SK-N-SH (cell line): ENCODE results near the gene DCX. TPM values are rescaled to one million over a fixed set of nuclear protein-coding genes. Genes with fewer than 3 reads are reported as not detected.

Experiments used
- CTCF ChIA-PET: fragments of 300-600, 350-600 bp; formaldehyde crosslinking; extraction: SDS; loops from one replicate; lab custom pipeline; 2021; lab: Yijun Ruan, JAX
- POLR2A ChIA-PET: fragments of 350-600 bp; sonication (Branson Sonifier 250); formaldehyde crosslinking; extraction: SDS; loops from one replicate; lab custom pipeline; 2020; ENCODE audit warnings: antibody characterized with exemption, inconsistent platforms; lab: Yijun Ruan, JAX
- DNase-seq: peaks from one replicate; pipeline ENCODE4 v3.0.0; 2012
- H2AFZ ChIP-seq: fragments of 200-600 bp; sonication (generic); 2 replicates; pipeline ENCODE4 v1.8.1; 2016; ENCODE audit warnings: antibody characterized with exemption, mild to moderate bottlenecking, low read depth
- H3F3A ChIP-seq: fragments of 200-600 bp; sonication (generic); replicated peaks from 2 replicates; pipeline ENCODE3; 2016; ENCODE audit warnings: antibody characterized with exemption, mild to moderate bottlenecking; ENCODE audit not compliant: insufficient read depth
- H3K27ac ChIP-seq, 2 experiments: fragments of 200-500 bp in 1 of 2; fragments of 200-600 bp in 1 of 2; sonication (Bioruptor generic) in 1 of 2; sonication (generic), shearing (Covaris generic) in 1 of 2; 2 replicates each; pipeline versions ENCODE4 v1.5.1 to v1.6.1; 2014 to 2016; ENCODE audit warnings: low read depth in 2 of 2, inconsistent platforms in 1 of 2, low read length in 1 of 2, mild to moderate bottlenecking in 1 of 2, mixed read lengths in 1 of 2
- H3K27me3 ChIP-seq: fragments of 200-600 bp; sonication (generic), shearing (Covaris generic); 2 replicates; pipeline ENCODE4 v1.6.1; 2016; ENCODE audit warnings: mixed run types; ENCODE audit not compliant: insufficient read depth
- H3K36me3 ChIP-seq, 2 experiments: fragments of 200-500 bp in 1 of 2; fragments of 200-600 bp in 1 of 2; sonication (Bioruptor generic) in 1 of 2; sonication (generic) in 1 of 2; replicated peaks in 1 of 2; 2 replicates each; pipeline versions ENCODE3 to v1.5.1; 2014 to 2016; ENCODE audit warnings: low read length in 1 of 2, mild to moderate bottlenecking in 1 of 2; ENCODE audit not compliant: insufficient read depth in 2 of 2, control insufficient read depth in 1 of 2
- H3K4me1 ChIP-seq, 2 experiments: fragments of 200-500 bp in 1 of 2; fragments of 200-600 bp in 1 of 2; sonication (Bioruptor generic) in 1 of 2; sonication (generic), shearing (Covaris generic) in 1 of 2; 2 replicates each; pipeline versions ENCODE4 v1.5.1 to v1.6.1; 2014 to 2016; ENCODE audit warnings: low read depth in 1 of 2, low read length in 1 of 2, mixed run types in 1 of 2; ENCODE audit not compliant: insufficient read depth in 2 of 2, control insufficient read depth in 1 of 2
- H3K4me2 ChIP-seq: fragments of 200-600 bp; sonication (generic), shearing (Covaris generic); 2 replicates; pipeline ENCODE4 v1.6.1; 2017; ENCODE audit warnings: mixed run types
- H3K4me3 ChIP-seq, 2 experiments: fragments of 200-500 bp in 1 of 2; fragments of 200-600 bp in 1 of 2; sonication (Bioruptor generic) in 1 of 2; sonication (generic), shearing (Covaris generic) in 1 of 2; 2 replicates each; pipeline versions ENCODE4 v1.5.1 to v1.8.1; 2014 to 2016; ENCODE audit warnings: low read depth in 2 of 2, inconsistent platforms in 1 of 2, low read length in 1 of 2, mild to moderate bottlenecking in 1 of 2, mixed read lengths in 1 of 2, moderate library complexity in 1 of 2
- H3K79me2 ChIP-seq: fragments of 200-600 bp; sonication (generic); 2 replicates; pipeline ENCODE4 v1.8.1; 2017; ENCODE audit warnings: mild to moderate bottlenecking; ENCODE audit not compliant: insufficient read depth
- H3K9ac ChIP-seq: fragments of 200-600 bp; sonication (generic); 2 replicates; pipeline ENCODE4 v1.6.1; 2017; ENCODE audit warnings: mixed run types
- H3K9me2 ChIP-seq: fragments of 200-600 bp; sonication (generic); 2 replicates; pipeline ENCODE4 v1.6.1; 2017; ENCODE audit warnings: mixed run types
- H3K9me3 ChIP-seq: fragments of 200-600 bp; sonication (generic); 2 replicates; pipeline ENCODE4 v1.6.1; 2017; ENCODE audit warnings: mixed run types, mild to moderate bottlenecking, moderate library complexity
- H4K20me1 ChIP-seq: fragments of 200-600 bp; sonication (generic); 2 replicates; pipeline ENCODE4 v1.6.1; 2017; ENCODE audit warnings: mild to moderate bottlenecking, mixed run types; ENCODE audit not compliant: insufficient read depth
- EP300 ChIP-seq, 2 experiments: IDR thresholded peaks; 2 replicates each; pipeline versions ENCODE4 v1.4.0 to v1.6.1; 2012; ENCODE audit warnings: borderline replicate concordance in 1 of 2, low read depth in 1 of 2, low read length in 1 of 2
- GATA2 ChIP-seq: sonication (generic); formaldehyde crosslinking; IDR thresholded peaks from 2 replicates; pipeline ENCODE4 v1.5.0; 2020; ENCODE audit warnings: mild to moderate bottlenecking, missing genetic modification reagents
- NFIC ChIP-seq: IDR thresholded peaks from 2 replicates; pipeline ENCODE4 v1.4.0; 2012; ENCODE audit warnings: borderline replicate concordance
- RXRA ChIP-seq: IDR thresholded peaks from 2 replicates; pipeline ENCODE4 v1.4.0; 2012; ENCODE audit warnings: low read depth, mild to moderate bottlenecking, borderline replicate concordance
- SIN3A ChIP-seq: IDR thresholded peaks from 2 replicates; pipeline ENCODE4 v1.6.1; 2012; ENCODE audit warnings: low read depth, mild to moderate bottlenecking, low read length, moderate library complexity, borderline replicate concordance
- ZBTB33 ChIP-seq: IDR thresholded peaks from 2 replicates; pipeline ENCODE4 v1.4.0; 2012; ENCODE audit warnings: low read depth, borderline replicate concordance
- WGBS: methylation state at CpG from one replicate; pipeline ENCODE4 v1.1.6; 2017; ENCODE audit warnings: low lambda C conversion rate; 5-methylcytosine and 5-hydroxymethylcytosine counted together
- polyA plus RNA-seq, 3 experiments: library from polyadenylated mRNA; depleted of rRNA; stranded (reverse); fragments of >200 nt; gene quantifications; 2 replicates each; pipeline ENCODE4 v1.2.3, GENCODE V29; 2012
- TF ChIP-seq, protein P1 (sequence below): IDR thresholded peaks from 2 replicates; pipeline ENCODE4; 2012

The DCX gene
- polyA plus RNA-seq, 1 of the 3 experiments (the other 2 are of a cell fraction), result 0.26 TPM

- TF ChIP-seq, protein P1, sequence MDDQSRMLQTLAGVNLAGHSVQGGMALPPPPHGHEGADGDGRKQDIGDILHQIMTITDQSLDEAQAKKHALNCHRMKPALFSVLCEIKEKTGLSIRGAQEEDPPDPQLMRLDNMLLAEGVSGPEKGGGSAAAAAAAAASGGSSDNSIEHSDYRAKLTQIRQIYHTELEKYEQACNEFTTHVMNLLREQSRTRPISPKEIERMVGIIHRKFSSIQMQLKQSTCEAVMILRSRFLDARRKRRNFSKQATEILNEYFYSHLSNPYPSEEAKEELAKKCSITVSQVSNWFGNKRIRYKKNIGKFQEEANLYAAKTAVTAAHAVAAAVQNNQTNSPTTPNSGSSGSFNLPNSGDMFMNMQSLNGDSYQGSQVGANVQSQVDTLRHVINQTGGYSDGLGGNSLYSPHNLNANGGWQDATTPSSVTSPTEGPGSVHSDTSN, result no peak
- TF ChIP-seq SIN3A, result no peak
- TF ChIP-seq NFIC, result no peak
- TF ChIP-seq RXRA, result no peak
- TF ChIP-seq, all 33 proteins: peak for 0
- POLR2A ChIA-PET, result no interaction called here
- Histone ChIP-seq H2AFZ (no peak overlapping the region), H3K4me1 (no peaks in the 10 kb centered on the region), H3K27me3 (no peaks in the 10 kb centered on the region; the same call in 1 of the 2 replicates), H3K9ac (no peak overlapping the region), H3K79me2 (no peaks in the 10 kb centered on the region), H3K4me2 (no peak overlapping the region), H3K27ac (no peak overlapping the region), H3K9me3 (no peaks in the 10 kb centered on the region), H3K36me3 (no peaks in the 10 kb centered on the region), H3K9me2 (no peaks in the 10 kb centered on the region), H3K4me3 (no peak overlapping the region), H3F3A (no peaks in the 10 kb centered on the region), H4K20me1 (no peaks in the 10 kb centered on the region)
- 25% methylated on average over 2 of the region's 2 CpGs for WGBS
- no peak for DNase-seq
- CTCF ChIA-PET, result interaction anchor here (0.6 to 3.2 kb wide), 6 partner anchors 51 to 274 kb away, joined by 3 to 9 read pairs (median 4); partner anchors contain the start of gene ALG13
Measured at GRCh38 chrX:111442791-111443190, 30.8 kb upstream of the DCX start.

DNA sequence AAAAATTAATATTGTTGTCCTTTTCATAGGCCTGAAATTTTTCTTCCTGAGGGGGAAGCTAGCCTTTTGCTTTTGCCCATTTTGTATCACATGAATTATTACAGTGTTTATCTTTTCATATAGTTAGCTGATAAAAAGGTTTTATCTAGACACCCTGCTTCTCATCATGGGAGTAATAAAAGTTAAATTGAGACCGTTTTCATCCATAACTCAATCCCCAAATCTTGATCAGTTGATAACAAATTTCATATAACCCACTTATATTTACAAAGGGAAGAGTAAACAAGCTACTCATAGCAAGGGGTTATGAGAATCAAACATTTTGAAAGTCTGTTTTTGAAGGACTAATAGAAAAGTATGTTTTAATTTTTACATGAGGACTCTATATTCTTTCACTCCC, 23.5 kb upstream of the DCX start:
- CTCF ChIA-PET, result interaction anchor here (1.2 to 6.3 kb wide), 3 partner anchors 11 to 65 kb away, joined by 3 to 45 read pairs (median 3); no protein-coding TSS in a partner anchor
- no peak for TF ChIP-seq ZBTB33
- TF ChIP-seq GATA2 (CRISPR knock-in tag), result peak; percentile 58; the same call in 1 of the 2 replicates
- TF ChIP-seq EP300 (IDR thresholded peaks at IDR 0.05; ENCODE audit: borderline replicate concordance in 1 of 2, low read depth in 1 of 2, low read length in 1 of 2), result peak in 1 of 2 experiments; percentile 45; a peak in 2 of 4 replicates

More for the DNA sequence above, 23.5 kb upstream of the DCX start:
- Histone ChIP-seq H3F3A (no peaks in the 10 kb centered on the region), H3K27me3 (no peaks in the 10 kb centered on the region), H3K9me2 (no peaks in the 10 kb centered on the region), H3K4me1 (no peaks in the 10 kb centered on the region; a peak in 1 of 4 replicates), H2AFZ (no peak overlapping the region), H4K20me1 (no peaks in the 10 kb centered on the region), H3K79me2 (no peaks in the 10 kb centered on the region), H3K27ac (no peak overlapping the region), H3K4me2 (no peak overlapping the region), H3K9ac (no peak overlapping the region), H3K36me3 (no peaks in the 10 kb centered on the region), H3K9me3 (no peaks in the 10 kb centered on the region), H3K4me3 (no peak overlapping the region)
- DNase-seq, result no peak
- WGBS, result 6% methylated on average over 1 of the region's 1 CpG
- POLR2A ChIA-PET, result no interaction called here
